H1 (cell line): Measurements from ENCODE around the gene KCNH1. TPM values are rescaled to one million over a fixed set of nuclear protein-coding genes. Genes with fewer than 3 reads are reported as not detected.

Experiments
- CHD7 ChIP-seq: fragments of 300-600 bp; sonication (generic); IDR thresholded peaks from 2 replicates; pipeline ENCODE4 v1.7.1; 2012; ENCODE audit warnings: low read length, moderate library complexity, mild to moderate bottlenecking, inconsistent platforms; ENCODE audit not compliant: insufficient replicate concordance
- EP300 ChIP-seq, 2 experiments: IDR thresholded peaks; 1 replicate in 1 of 2; 2 replicates in 1 of 2; pipeline ENCODE4 v1.6.1; 2011 to 2012; ENCODE audit warnings: low read depth in 2 of 2, low read length in 2 of 2, mild to moderate bottlenecking in 2 of 2, borderline replicate concordance in 1 of 2, inconsistent platforms in 1 of 2, moderate library complexity in 1 of 2
- polyA plus RNA-seq, 7 experiments: library from polyadenylated mRNA; depleted of rRNA in 3 of 7; stranded (reverse) in 5 of 7; unstranded in 2 of 7; fragments of >200 nt in 5 of 7; fragments of 200-250 nt in 2 of 7; gene quantifications; 1 replicate in 5 of 7; 2 replicates in 1 of 7; 4 replicates in 1 of 7; pipeline versions ENCODE4 v1.2.1 to v1.2.3, GENCODE V29; 2011 to 2013; ENCODE audit warnings: missing spikeins in 2 of 7, mixed read lengths in 2 of 7
- total RNA-seq: library from RNA; stranded (reverse); fragmentation: NEBNext Ultra II Directional; extraction: Animal tissue kit (Norgen Biotek cat#: 25700); gene quantifications from 2 replicates; pipeline ENCODE4 v1.2.1, GENCODE V29; 2021

KCNH1 gene
- total and polyA plus RNA-seq, 2 of the 8 experiments (the other 6 are each of a cell fraction or from before 2014, with no cell fraction given) = 0.27 to 0.34 TPM

DNA sequence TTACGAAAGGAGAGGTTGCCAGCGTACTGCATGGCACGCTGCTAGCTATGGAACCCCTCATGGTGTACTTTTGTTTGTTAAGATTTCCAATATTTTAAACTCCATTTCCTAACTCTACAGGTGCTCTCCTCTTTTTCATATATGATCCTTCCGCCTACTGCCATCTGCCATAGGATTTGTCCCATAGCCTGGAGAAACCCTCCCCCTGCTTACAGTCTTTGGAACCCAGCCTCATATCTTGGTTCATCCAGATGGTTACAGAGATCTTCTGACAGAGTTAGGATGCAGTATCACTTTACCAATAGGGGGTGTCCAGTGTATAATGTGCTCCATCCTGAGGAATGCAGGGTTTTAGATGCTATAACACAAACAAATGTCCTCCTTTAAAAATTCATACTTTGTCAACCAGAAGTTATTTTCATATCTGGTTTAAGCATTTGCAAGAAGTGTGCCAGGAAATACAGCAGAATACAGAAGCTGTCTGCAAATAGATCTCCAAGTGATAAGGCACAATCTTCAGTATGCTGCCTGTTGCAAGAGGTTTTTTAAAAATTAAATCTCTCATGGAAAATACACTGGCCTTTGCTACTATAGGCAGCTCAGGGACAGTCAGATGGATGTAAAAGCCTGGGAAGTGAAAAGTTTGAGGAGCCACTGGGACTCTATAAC lies 377.8 kb downstream of the KCNH1 start (continued):
- TF ChIP-seq CHD7 (no peak), EP300 (IDR thresholded peaks at IDR 0.05; ENCODE audit: borderline replicate concordance in 1 of 2, low read depth in 2 of 2, low read length in 2 of 2) (no peak)
- TF ChIP-seq, all 59 proteins: peak for 0
